ENCODE measurements around the gene LMBRD1.

Gene LMBRD1

DNA sequence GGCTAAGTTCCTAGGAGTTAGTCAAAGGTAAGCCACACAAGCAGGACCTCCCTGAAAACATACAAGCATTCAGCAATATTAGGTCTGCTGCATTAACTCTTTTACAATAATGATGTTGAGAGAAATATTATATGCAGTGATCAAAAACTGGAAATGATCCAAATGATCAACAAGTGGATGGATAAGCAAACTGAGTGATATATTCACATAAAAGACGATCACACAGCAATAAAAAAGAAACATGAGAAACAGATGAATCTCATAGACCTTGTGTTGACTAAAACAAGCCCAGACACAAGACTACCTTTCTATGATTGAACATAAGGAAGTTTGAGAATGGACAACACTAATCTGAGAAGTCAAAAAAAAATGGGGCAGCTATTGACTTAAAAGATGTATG is 39.9 kb downstream of the LMBRD1 start:
- TF ChIP-seq, protein P1, sequence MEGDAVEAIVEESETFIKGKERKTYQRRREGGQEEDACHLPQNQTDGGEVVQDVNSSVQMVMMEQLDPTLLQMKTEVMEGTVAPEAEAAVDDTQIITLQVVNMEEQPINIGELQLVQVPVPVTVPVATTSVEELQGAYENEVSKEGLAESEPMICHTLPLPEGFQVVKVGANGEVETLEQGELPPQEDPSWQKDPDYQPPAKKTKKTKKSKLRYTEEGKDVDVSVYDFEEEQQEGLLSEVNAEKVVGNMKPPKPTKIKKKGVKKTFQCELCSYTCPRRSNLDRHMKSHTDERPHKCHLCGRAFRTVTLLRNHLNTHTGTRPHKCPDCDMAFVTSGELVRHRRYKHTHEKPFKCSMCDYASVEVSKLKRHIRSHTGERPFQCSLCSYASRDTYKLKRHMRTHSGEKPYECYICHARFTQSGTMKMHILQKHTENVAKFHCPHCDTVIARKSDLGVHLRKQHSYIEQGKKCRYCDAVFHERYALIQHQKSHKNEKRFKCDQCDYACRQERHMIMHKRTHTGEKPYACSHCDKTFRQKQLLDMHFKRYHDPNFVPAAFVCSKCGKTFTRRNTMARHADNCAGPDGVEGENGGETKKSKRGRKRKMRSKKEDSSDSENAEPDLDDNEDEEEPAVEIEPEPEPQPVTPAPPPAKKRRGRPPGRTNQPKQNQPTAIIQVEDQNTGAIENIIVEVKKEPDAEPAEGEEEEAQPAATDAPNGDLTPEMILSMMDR (IDR thresholded peaks at IDR 0.05): no peak
- Histone ChIP-seq H3K4me3 (no peak overlapping the region), H3K27ac (no peak overlapping the region)
- no peak for DNase-seq (ENCODE audit: low spot score)

GRCh38 chr6:69756366-69756765 is 40.4 kb downstream of the LMBRD1 start:
- Histone ChIP-seq H3K4me3 (no peak overlapping the region), H3K27ac (no peak overlapping the region)
- TF ChIP-seq, protein P1 (IDR thresholded peaks at IDR 0.05): no peak
- DNase-seq (ENCODE audit: low spot score): no peak

DNA sequence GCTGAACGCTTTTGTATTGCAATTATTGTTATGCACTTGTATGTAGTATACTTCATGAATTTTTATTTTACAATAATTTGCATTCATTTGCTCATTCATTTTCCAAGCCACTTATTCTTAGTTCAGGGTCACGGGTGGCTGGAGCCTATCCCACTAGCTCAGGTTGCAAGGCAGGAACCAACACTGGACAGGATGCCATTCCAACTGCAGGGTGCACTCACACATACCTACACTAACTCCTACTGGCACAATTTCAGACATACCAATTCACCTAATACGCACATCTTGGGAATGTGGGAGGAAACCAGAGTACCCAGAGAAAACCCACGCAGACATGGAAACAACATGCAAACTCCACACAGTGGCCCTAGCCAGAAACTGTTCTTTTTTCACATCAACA is 61.8 kb downstream of the LMBRD1 start:
- Histone ChIP-seq H3K27ac (no peak overlapping the region), H3K4me3 (no peak overlapping the region)
- TF ChIP-seq, protein P1 (IDR thresholded peaks at IDR 0.05): no peak
- DNase-seq (ENCODE audit: low spot score): no peak

- DNase-seq (ENCODE audit: low spot score): no peak
- Histone ChIP-seq H3K4me3 (no peak overlapping the region), H3K27ac (no peak overlapping the region)
- TF ChIP-seq, protein P1 (IDR thresholded peaks at IDR 0.05): no peak
These were observed 64.2 kb downstream of the LMBRD1 start for GRCh38 chr6:69732640-69733039.

- Histone ChIP-seq H3K27ac (no peak overlapping the region), H3K4me3 (no peak overlapping the region)
- TF ChIP-seq, protein P1 (IDR thresholded peaks at IDR 0.05): no peak
- DNase-seq (ENCODE audit: low spot score): no peak
These were observed 64.8 kb downstream of the LMBRD1 start for GRCh38 chr6:69732045-69732444.

DNA sequence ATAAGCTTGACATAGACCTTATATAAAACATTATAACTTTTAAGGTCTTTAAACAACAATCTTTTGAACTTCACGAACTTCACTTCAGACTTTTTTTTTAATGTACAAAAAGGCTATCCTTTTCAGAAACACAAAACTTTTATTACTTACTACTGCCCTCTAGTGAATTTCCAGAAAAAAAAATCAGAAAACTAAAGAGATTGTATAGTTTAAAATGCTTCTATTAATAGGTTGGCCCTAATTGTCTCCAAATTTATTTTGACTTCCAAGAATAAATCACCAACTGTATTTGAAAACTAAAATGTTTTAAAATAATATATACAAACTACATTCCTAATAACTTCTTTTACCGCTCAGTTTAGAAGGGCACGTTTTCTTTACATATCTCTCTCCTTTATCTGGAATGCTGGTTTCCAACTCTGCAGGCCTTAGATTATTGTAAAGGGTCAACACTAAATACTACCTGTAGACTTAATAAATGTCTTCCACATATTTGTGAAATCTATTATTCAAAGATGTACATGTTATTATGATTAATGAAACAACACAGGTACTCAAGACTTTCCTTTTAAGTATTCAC is 66.8 kb downstream of the LMBRD1 start:
- TF ChIP-seq, protein P1 (IDR thresholded peaks at IDR 0.05): no peak
- DNase-seq (ENCODE audit: low spot score): no peak
- Histone ChIP-seq H3K4me3 (no peak overlapping the region), H3K27ac (no peak overlapping the region)

- TF ChIP-seq, protein P1 (IDR thresholded peaks at IDR 0.05): no peak
- DNase-seq (ENCODE audit: low spot score): no peak
- Histone ChIP-seq H3K27ac (no peak overlapping the region), H3K4me3 (no peak overlapping the region)
These were observed 74.1 kb downstream of the LMBRD1 start for GRCh38 chr6:69722683-69723082.

All from coronary artery (tissue), 2 donors.